SH-SY5Y (cell line): ENCODE measurements around the gene TERT.

Source experiments
- GATA2 ChIP-seq: IDR thresholded peaks from 2 replicates; pipeline ENCODE4 v1.6.1; 2011; ENCODE audit warnings: mild to moderate bottlenecking, low read depth, low read length
- GATA3 ChIP-seq: IDR thresholded peaks from 2 replicates; pipeline ENCODE4 v1.6.1; 2011; ENCODE audit warnings: low read depth, mild to moderate bottlenecking, low read length, moderate library complexity

- TF ChIP-seq GATA3 (no peak), GATA2 (no peak)
Observed at GRCh38 chr5:1334831-1335539, 40.1 kb upstream of the TERT start.
